ENCODE measurements around the gene ADAMTSL5.

DNA sequence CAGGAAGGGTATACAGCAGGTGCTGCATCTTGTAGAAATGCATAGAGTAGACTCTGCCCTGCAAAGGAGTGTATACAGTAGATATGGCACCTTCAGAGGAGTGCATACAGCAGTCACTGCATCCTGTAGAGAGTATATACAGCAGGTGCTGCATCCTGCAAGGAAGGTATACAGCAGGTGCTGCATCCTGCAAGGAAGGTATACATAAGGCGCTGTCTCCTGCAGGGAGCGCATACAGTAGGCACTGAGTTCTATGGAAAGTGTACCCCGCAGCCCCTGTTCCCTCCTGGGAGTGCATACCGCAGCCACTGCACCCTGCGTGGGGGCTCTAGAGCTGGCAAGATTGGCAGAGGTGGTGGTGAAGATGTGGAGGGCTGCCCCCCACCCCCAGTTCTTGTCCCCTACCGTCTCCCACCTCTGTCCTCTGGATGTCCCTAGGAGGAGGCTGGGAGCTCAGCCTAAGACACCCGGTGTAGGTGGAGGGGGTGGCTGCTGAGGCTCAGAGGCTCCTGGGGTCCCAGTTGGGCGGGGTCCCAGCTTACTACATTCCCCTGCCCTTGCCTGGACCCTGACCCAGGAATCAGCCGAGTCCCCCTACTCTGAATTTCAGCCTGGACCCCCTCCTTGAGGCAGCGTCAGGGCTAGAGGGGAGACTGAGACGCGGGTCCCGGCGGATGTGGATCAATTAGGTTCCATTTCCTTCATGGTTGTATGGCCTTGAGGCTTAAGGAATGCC lies 2.3 kb upstream of the ADAMTSL5 start:
- TF ChIP-seq POLR2A (IDR thresholded peaks at IDR 0.05; ENCODE audit: low read depth, low read length), result no peak
- TF ChIP-seq POLR2AphosphoS5 (IDR thresholded peaks at IDR 0.05; ENCODE audit: low read depth, low read length), result no peak
- TF ChIP-seq TAF1 (IDR thresholded peaks at IDR 0.05; ENCODE audit: low read depth, low read length), result no peak
- TF ChIP-seq SPI1 (IDR thresholded peaks at IDR 0.05; ENCODE audit: low read depth, low read length), result no peak
- TF ChIP-seq PAX5 (IDR thresholded peaks at IDR 0.05; ENCODE audit: insufficient read depth, low read length, severe bottlenecking), result no peak
- no peak for TF ChIP-seq POU2F2 (IDR thresholded peaks at IDR 0.05; ENCODE audit: low read depth, low read length)
